Measurements from ENCODE around the gene CLEC1B.
"Not testable (repeated sequence)": the region's sequence is repeated elsewhere in the genome, so short reads cannot be mapped to it uniquely, and the experiment has no call there.

CLEC1B gene

GRCh38 chr12:9999016-9999415 lies at the start of gene CLEC1B:
Gene CLEC1B (minus strand): TSS chr12:9999121. CDS start chr12:9999100, 21 bp downstream.
- DNase-seq (ENCODE audit: low read depth in 2 of 2), result no peak

- DNase-seq (ENCODE audit: low read depth in 2 of 2), result no peak
Observed at GRCh38 chr12:10048526-10048925, 49.6 kb upstream of the CLEC1B start.

- DNase-seq (ENCODE audit: low read depth in 2 of 2), result no peak
Observed at GRCh38 chr12:10042167-10042566, 43.2 kb upstream of the CLEC1B start.

- DNase-seq (ENCODE audit: low read depth in 2 of 2), result no peak
Observed at GRCh38 chr12:10033783-10034545, 35.0 kb upstream of the CLEC1B start.

GRCh38 chr12:10031771-10032175 lies 32.9 kb upstream of the CLEC1B start:
- DNase-seq (ENCODE audit: low read depth in 2 of 2), result no peak

GRCh38 chr12:10031321-10031720 lies 32.4 kb upstream of the CLEC1B start:
- no peak for DNase-seq (ENCODE audit: low read depth in 2 of 2)

- DNase-seq (ENCODE audit: low read depth in 2 of 2), result no peak
Observed at GRCh38 chr12:10030446-10030845, 31.5 kb upstream of the CLEC1B start, which contains the start of gene CLEC9A. Gene CLEC9A (plus strand): TSS chr12:10030682. CDS start chr12:10052688, 22,006 bp downstream.

- DNase-seq (ENCODE audit: low read depth in 2 of 2), result no peak
Observed at GRCh38 chr12:10027721-10028120, 28.8 kb upstream of the CLEC1B start.

- DNase-seq (ENCODE audit: low read depth in 2 of 2), result no peak
Observed at GRCh38 chr12:10027311-10027710, 28.4 kb upstream of the CLEC1B start.

- DNase-seq (ENCODE audit: low read depth in 2 of 2), result not testable (repeated sequence)
Observed at GRCh38 chr12:10026666-10027065, 27.7 kb upstream of the CLEC1B start.

GRCh38 chr12:10025236-10025635 lies 26.3 kb upstream of the CLEC1B start:
- DNase-seq (ENCODE audit: low read depth in 2 of 2), result no peak

- no peak for DNase-seq (ENCODE audit: low read depth in 2 of 2)
Observed at GRCh38 chr12:10021342-10021741, 22.4 kb upstream of the CLEC1B start.

- no peak for DNase-seq (ENCODE audit: low read depth in 2 of 2)
Observed at GRCh38 chr12:10018386-10018785, 19.5 kb upstream of the CLEC1B start.

- DNase-seq (ENCODE audit: low read depth in 2 of 2), result no peak
Observed at GRCh38 chr12:10016881-10017280, 18.0 kb upstream of the CLEC1B start.

GRCh38 chr12:10015450-10015849 lies 16.5 kb upstream of the CLEC1B start:
- no peak for DNase-seq (ENCODE audit: low read depth in 2 of 2)

GRCh38 chr12:10012630-10013330 lies 13.9 kb upstream of the CLEC1B start:
- DNase-seq (ENCODE audit: low read depth in 2 of 2), result no peak

- DNase-seq (ENCODE audit: low read depth in 2 of 2), result no peak
Observed at GRCh38 chr12:10001171-10001776, 2.4 kb upstream of the CLEC1B start.

GRCh38 chr12:9992296-9992695 lies 6.6 kb downstream of the CLEC1B start:
- DNase-seq (ENCODE audit: low read depth in 2 of 2), result no peak

- no peak for DNase-seq (ENCODE audit: low read depth in 2 of 2)
Observed at GRCh38 chr12:9991876-9992275, 7.0 kb downstream of the CLEC1B start.

- DNase-seq (ENCODE audit: low read depth in 2 of 2), result no peak
Observed at GRCh38 chr12:9980126-9980525, 18.8 kb downstream of the CLEC1B start.

GRCh38 chr12:9977916-9978315 lies 21.0 kb downstream of the CLEC1B start:
- DNase-seq (ENCODE audit: low read depth in 2 of 2), result no peak

- not testable (repeated sequence) for DNase-seq (ENCODE audit: low read depth in 2 of 2)
Observed at GRCh38 chr12:9976626-9977025, 22.3 kb downstream of the CLEC1B start.

- no peak for DNase-seq (ENCODE audit: low read depth in 2 of 2)
Observed at GRCh38 chr12:9975614-9976013, 23.3 kb downstream of the CLEC1B start.

Data from stimulated activated CD8-positive, alpha-beta memory T cell treated with anti-CD3 and anti-CD28 coated beads, Interleukin-2, amount 100 ng/mL, for 1 hour (primary cell).